Measurements from ENCODE around the gene SGCD.

SGCD gene

GRCh38 chr5:156526081-156526925 lies 199.3 kb downstream of the SGCD start:
- no peak overlapping the region for H3K4me3 ChIP-seq
- TF ChIP-seq FOXP2 (optimal IDR thresholded peaks at IDR 0.05; ENCODE audit: control extremely low read depth, extremely low read length, insufficient read depth), result no peak
- TF ChIP-seq EZH2 (IDR thresholded peaks at IDR 0.05), result no peak
- no peak for TF ChIP-seq POLR2AphosphoS5 (IDR thresholded peaks at IDR 0.05; ENCODE audit: borderline replicate concordance, low read depth, low read length)
- H3K27ac ChIP-seq, result no peak overlapping the region
- no peak overlapping the region for H3K9ac ChIP-seq (ENCODE audit: insufficient read length)
- DNase-seq (ENCODE audit: low read depth, low spot score), result no peak
- H3K9me3 ChIP-seq (ENCODE audit: low read depth, low read length), result no peaks in the 10 kb centered on the region
- no peaks in the 10 kb centered on the region for H3K36me3 ChIP-seq (ENCODE audit: insufficient read depth, low read length)

GRCh38 chr5:156527611-156528010 lies 200.6 kb downstream of the SGCD start:
- TF ChIP-seq POLR2AphosphoS5 (IDR thresholded peaks at IDR 0.05; ENCODE audit: borderline replicate concordance, low read depth, low read length), result no peak
- no peak for TF ChIP-seq FOXP2 (optimal IDR thresholded peaks at IDR 0.05; ENCODE audit: control extremely low read depth, extremely low read length, insufficient read depth)
- TF ChIP-seq EZH2 (IDR thresholded peaks at IDR 0.05), result no peak
- Histone ChIP-seq H3K9ac (ENCODE audit: insufficient read length) (no peak overlapping the region), H3K27ac (no peak overlapping the region), H3K4me3 (no peak overlapping the region), H3K9me3 (ENCODE audit: low read depth, low read length) (no peaks in the 10 kb centered on the region), H3K36me3 (ENCODE audit: insufficient read depth, low read length) (no peaks in the 10 kb centered on the region)
- no peak for DNase-seq (ENCODE audit: low read depth, low spot score)

DNA sequence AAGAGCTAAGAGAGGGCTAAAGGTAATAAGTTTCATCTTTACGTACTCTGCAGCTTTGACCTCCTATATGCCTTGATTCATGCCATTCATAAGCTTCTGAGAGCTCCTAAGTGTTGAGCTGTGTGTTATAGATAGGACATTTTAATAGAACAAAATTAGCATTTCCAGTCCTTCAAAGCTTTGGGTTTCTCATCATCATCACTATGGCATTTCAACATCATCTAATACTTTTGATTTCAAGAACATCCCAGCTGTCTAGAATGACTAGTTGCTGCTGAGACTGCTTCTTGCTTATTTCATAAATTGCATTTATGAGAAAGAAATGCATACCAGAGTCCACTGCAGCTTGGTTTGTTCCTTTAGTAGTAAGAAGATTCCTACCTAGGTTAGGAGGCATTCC lies 201.7 kb downstream of the SGCD start:
- no peak overlapping the region for H3K9ac ChIP-seq (ENCODE audit: insufficient read length)
- TF ChIP-seq FOXP2 (optimal IDR thresholded peaks at IDR 0.05; ENCODE audit: control extremely low read depth, extremely low read length, insufficient read depth) (no peak), EZH2 (IDR thresholded peaks at IDR 0.05) (no peak), POLR2AphosphoS5 (IDR thresholded peaks at IDR 0.05; ENCODE audit: borderline replicate concordance, low read depth, low read length) (no peak)
- no peak for DNase-seq (ENCODE audit: low read depth, low spot score)
- no peaks in the 10 kb centered on the region for H3K9me3 ChIP-seq (ENCODE audit: low read depth, low read length)
- H3K4me3 ChIP-seq, result no peak overlapping the region
- no peak overlapping the region for H3K27ac ChIP-seq
- H3K36me3 ChIP-seq (ENCODE audit: insufficient read depth, low read length), result no peaks in the 10 kb centered on the region

GRCh38 chr5:156529892-156530291 lies 202.9 kb downstream of the SGCD start:
- no peak overlapping the region for H3K4me3 ChIP-seq
- H3K9me3 ChIP-seq (ENCODE audit: low read depth, low read length), result no peaks in the 10 kb centered on the region
- TF ChIP-seq POLR2AphosphoS5 (IDR thresholded peaks at IDR 0.05; ENCODE audit: borderline replicate concordance, low read depth, low read length), result no peak
- TF ChIP-seq FOXP2 (optimal IDR thresholded peaks at IDR 0.05; ENCODE audit: control extremely low read depth, extremely low read length, insufficient read depth), result no peak
- TF ChIP-seq EZH2 (IDR thresholded peaks at IDR 0.05), result no peak
- H3K9ac ChIP-seq (ENCODE audit: insufficient read length), result no peak overlapping the region
- no peak overlapping the region for H3K27ac ChIP-seq
- no peak for DNase-seq (ENCODE audit: low read depth, low spot score)
- no peaks in the 10 kb centered on the region for H3K36me3 ChIP-seq (ENCODE audit: insufficient read depth, low read length)

GRCh38 chr5:156531199-156531598 lies 204.2 kb downstream of the SGCD start:
- Histone ChIP-seq H3K27ac (no peak overlapping the region), H3K36me3 (ENCODE audit: insufficient read depth, low read length) (no peaks in the 10 kb centered on the region), H3K9me3 (ENCODE audit: low read depth, low read length) (no peaks in the 10 kb centered on the region), H3K9ac (ENCODE audit: insufficient read length) (no peak overlapping the region), H3K4me3 (no peak overlapping the region)
- DNase-seq (ENCODE audit: low read depth, low spot score), result no peak
- no peak for TF ChIP-seq EZH2 (IDR thresholded peaks at IDR 0.05)
- TF ChIP-seq FOXP2 (optimal IDR thresholded peaks at IDR 0.05; ENCODE audit: control extremely low read depth, extremely low read length, insufficient read depth), result no peak
- TF ChIP-seq POLR2AphosphoS5 (IDR thresholded peaks at IDR 0.05; ENCODE audit: borderline replicate concordance, low read depth, low read length), result no peak

- TF ChIP-seq EZH2 (IDR thresholded peaks at IDR 0.05) (no peak), FOXP2 (optimal IDR thresholded peaks at IDR 0.05; ENCODE audit: control extremely low read depth, extremely low read length, insufficient read depth) (no peak), POLR2AphosphoS5 (IDR thresholded peaks at IDR 0.05; ENCODE audit: borderline replicate concordance, low read depth, low read length) (no peak)
- DNase-seq (ENCODE audit: low read depth, low spot score), result no peak
- Histone ChIP-seq H3K9ac (ENCODE audit: insufficient read length) (no peak overlapping the region), H3K4me3 (no peak overlapping the region), H3K9me3 (ENCODE audit: low read depth, low read length) (no peaks in the 10 kb centered on the region), H3K27ac (no peak overlapping the region), H3K36me3 (ENCODE audit: insufficient read depth, low read length) (no peaks in the 10 kb centered on the region)
Measured at GRCh38 chr5:156532921-156533320, 206.0 kb downstream of the SGCD start.

- TF ChIP-seq EZH2 (IDR thresholded peaks at IDR 0.05) (no peak), POLR2AphosphoS5 (IDR thresholded peaks at IDR 0.05; ENCODE audit: borderline replicate concordance, low read depth, low read length) (no peak), FOXP2 (optimal IDR thresholded peaks at IDR 0.05; ENCODE audit: control extremely low read depth, extremely low read length, insufficient read depth) (no peak)
- Histone ChIP-seq H3K27ac (no peak overlapping the region), H3K9ac (ENCODE audit: insufficient read length) (no peak overlapping the region), H3K36me3 (ENCODE audit: insufficient read depth, low read length) (no peaks in the 10 kb centered on the region), H3K9me3 (ENCODE audit: low read depth, low read length) (no peaks in the 10 kb centered on the region), H3K4me3 (no peak overlapping the region)
- no peak for DNase-seq (ENCODE audit: low read depth, low spot score)
Measured at GRCh38 chr5:156534085-156534484, 207.1 kb downstream of the SGCD start.

GRCh38 chr5:156534906-156535485 lies 208.0 kb downstream of the SGCD start:
- no peak for DNase-seq (ENCODE audit: low read depth, low spot score)
- no peak overlapping the region for H3K27ac ChIP-seq
- H3K9ac ChIP-seq (ENCODE audit: insufficient read length), result no peak overlapping the region
- no peak overlapping the region for H3K4me3 ChIP-seq
- H3K9me3 ChIP-seq (ENCODE audit: low read depth, low read length), result no peaks in the 10 kb centered on the region
- no peaks in the 10 kb centered on the region for H3K36me3 ChIP-seq (ENCODE audit: insufficient read depth, low read length)
- TF ChIP-seq FOXP2 (optimal IDR thresholded peaks at IDR 0.05; ENCODE audit: control extremely low read depth, extremely low read length, insufficient read depth) (no peak), POLR2AphosphoS5 (IDR thresholded peaks at IDR 0.05; ENCODE audit: borderline replicate concordance, low read depth, low read length) (no peak), EZH2 (IDR thresholded peaks at IDR 0.05) (no peak)
